Spleen (tissue), 13 donors: ENCODE results near the gene AKR7A3. TPM values are rescaled to one million over a fixed set of nuclear protein-coding genes. Genes with fewer than 3 reads are reported as not detected.
A peak's percentile ranks its signal among the peaks of the same experiment; 100 is the strongest.
"Not testable (repeated sequence)": the region's sequence is repeated elsewhere in the genome, so short reads cannot be mapped to it uniquely, and the experiment has no call there.

ENCODE experiments used
- DNase-seq: peaks from one replicate; pipeline ENCODE4 v3.0.0-alpha.2; 2020
- H3K27ac ChIP-seq, 8 donors: fragments of 200-600 bp; sonication (generic) in 7 of 8; 1 replicate in 4 of 8; 2 replicates in 4 of 8; pipeline versions ENCODE4 v1.5.0 to v1.8.0; 2016 to 2021; ENCODE audit warnings: inconsistent platforms in 4 of 8, mild to moderate bottlenecking in 4 of 8, moderate library complexity in 1 of 8
- H3K27me3 ChIP-seq, 7 donors: fragments of 200-600 bp; sonication (generic) in 6 of 7; replicated peaks in 1 of 7; 1 replicate in 4 of 7; 2 replicates in 3 of 7; pipeline versions ENCODE4 v1.5.0 to v1.8.0; 2016 to 2021; ENCODE audit warnings: inconsistent platforms in 3 of 7, mild to moderate bottlenecking in 1 of 7
- H3K36me3 ChIP-seq, 6 donors: fragments of 200-600 bp; sonication (generic) in 5 of 6; 1 replicate in 4 of 6; 2 replicates in 2 of 6; pipeline versions ENCODE4 v1.5.0 to v1.8.0; 2016 to 2021; ENCODE audit warnings: inconsistent platforms in 2 of 6
- H3K4me1 ChIP-seq, 6 donors: fragments of 200-600 bp; sonication (generic) in 5 of 6; 1 replicate in 3 of 6; 2 replicates in 3 of 6; pipeline versions ENCODE4 v1.5.0 to v1.8.0; 2016 to 2021; ENCODE audit warnings: inconsistent platforms in 3 of 6
- H3K4me3 ChIP-seq, 8 donors: fragments of 200-600 bp; sonication (generic) in 7 of 8; 1 replicate in 4 of 8; 2 replicates in 4 of 8; pipeline versions ENCODE4 v1.5.0 to v1.8.0; 2016 to 2021; ENCODE audit warnings: inconsistent platforms in 4 of 8, mild to moderate bottlenecking in 4 of 8, moderate library complexity in 2 of 8
- H3K9me3 ChIP-seq, 8 donors: fragments of 200-600 bp; sonication (generic) in 7 of 8; 1 replicate in 4 of 8; 2 replicates in 4 of 8; pipeline versions ENCODE4 v1.5.0 to v1.8.0; 2016 to 2021; ENCODE audit warnings: inconsistent platforms in 4 of 8
- POLR2A ChIP-seq, 3 donors: fragments of 450-650 bp; IDR thresholded peaks; one replicate each; pipeline ENCODE4 v1.5.1; 2017; ENCODE audit warnings: antibody characterized with exemption in 3 of 3, mild to moderate bottlenecking in 1 of 3
- POLR2AphosphoS5 ChIP-seq, 3 donors: sonication (generic); formaldehyde crosslinking; IDR thresholded peaks; one replicate each; pipeline ENCODE4 v1.5.1; 2017; ENCODE audit warnings: antibody characterized with exemption in 3 of 3
- WGBS, 5 donors: extraction: QIAGEN DNeasy Blood & Tissue Kit in 3 of 5; methylation state at CpG; one replicate each; pipeline versions ENCODE4 v1.1.5 to v1.1.7; 2013 to 2018; 5-methylcytosine and 5-hydroxymethylcytosine counted together
- intact Hi-C: fragments of 100-400 bp; cut with DNase I; formaldehyde crosslinking; loops from one replicate; pipeline ENCODE4 v1.15.0; 2023; ENCODE audit warnings: low total_unique reads
- long read RNA-seq, 2 donors: transcript quantifications; one replicate each; lab custom pipeline, GENCODE V29; 2026
- polyA plus RNA-seq, 3 donors: library from polyadenylated mRNA; stranded (reverse); fragments of 200-250 nt; gene quantifications; one replicate each; pipeline ENCODE4 v1.2.1, GENCODE V29; 2013
- total RNA-seq, 7 donors: library from RNA; depleted of rRNA in 3 of 7; stranded (reverse); fragments of >200 nt in 3 of 7; fragmentation: NEBNext Ultra II Directional in 4 of 7; extraction: Animal tissue kit (Norgen Biotek cat#: 25700) in 4 of 7; gene quantifications; one replicate each; pipeline versions ENCODE4 v1.1.0 to v1.2.1, GENCODE V29; 2016 to 2021
- TF ChIP-seq, protein P1 (sequence below), 11 experiments: fragments of 200-600 bp in 7 of 11; fragments of 450-650 bp in 4 of 11; sonication (generic) in 4 of 11; IDR thresholded peaks in 8 of 11; conservative IDR thresholded peaks in 3 of 11; 1 replicate in 7 of 11; 2 replicates in 4 of 11; pipeline versions ENCODE4 v1.4.0 to v1.8.0; 2016 to 2021; ENCODE audit warnings: antibody characterized with exemption in 11 of 11, inconsistent platforms in 4 of 11, mild to moderate bottlenecking in 1 of 11
- donor health status: healthy with polysubstance abuse.
- donor health status: DM: no; HTN: no; CAD: no; lungs with moderate emphysema.
- donor health status: DM: no; HTN: no; CAD: no.
- donor health status: Bipolar disorder and iron deficiency.
- donor health status: healthy.
- donor health status: DM: no; HTN: no; CAD: no.
- donor health status: DM: yes; HTN: yes; CAD: no.

AKR7A3 gene
- total RNA-seq (1 to 10 TPM in 4 of 7 donors, under 1 TPM in 3; 0.60 to 2.2 (median 1.4) TPM), polyA plus RNA-seq (1 to 10 TPM in 2 of 3 donors, under 1 TPM in 1; 0.55 to 1.8 (median 1.0) TPM)
- long read RNA-seq, donor 1, result 0 reads
- long read RNA-seq, donor 2, transcript AKR7A3-201 (7 exons, 1,710 nt), result major isoform, 15 of 15 reads
- long read RNA-seq, donor 2, partial matches to known transcripts, result 0 of 15 reads
- long read RNA-seq, donor 2, other reads (novel, unspliced or antisense), result 0 of 15 reads

DNA sequence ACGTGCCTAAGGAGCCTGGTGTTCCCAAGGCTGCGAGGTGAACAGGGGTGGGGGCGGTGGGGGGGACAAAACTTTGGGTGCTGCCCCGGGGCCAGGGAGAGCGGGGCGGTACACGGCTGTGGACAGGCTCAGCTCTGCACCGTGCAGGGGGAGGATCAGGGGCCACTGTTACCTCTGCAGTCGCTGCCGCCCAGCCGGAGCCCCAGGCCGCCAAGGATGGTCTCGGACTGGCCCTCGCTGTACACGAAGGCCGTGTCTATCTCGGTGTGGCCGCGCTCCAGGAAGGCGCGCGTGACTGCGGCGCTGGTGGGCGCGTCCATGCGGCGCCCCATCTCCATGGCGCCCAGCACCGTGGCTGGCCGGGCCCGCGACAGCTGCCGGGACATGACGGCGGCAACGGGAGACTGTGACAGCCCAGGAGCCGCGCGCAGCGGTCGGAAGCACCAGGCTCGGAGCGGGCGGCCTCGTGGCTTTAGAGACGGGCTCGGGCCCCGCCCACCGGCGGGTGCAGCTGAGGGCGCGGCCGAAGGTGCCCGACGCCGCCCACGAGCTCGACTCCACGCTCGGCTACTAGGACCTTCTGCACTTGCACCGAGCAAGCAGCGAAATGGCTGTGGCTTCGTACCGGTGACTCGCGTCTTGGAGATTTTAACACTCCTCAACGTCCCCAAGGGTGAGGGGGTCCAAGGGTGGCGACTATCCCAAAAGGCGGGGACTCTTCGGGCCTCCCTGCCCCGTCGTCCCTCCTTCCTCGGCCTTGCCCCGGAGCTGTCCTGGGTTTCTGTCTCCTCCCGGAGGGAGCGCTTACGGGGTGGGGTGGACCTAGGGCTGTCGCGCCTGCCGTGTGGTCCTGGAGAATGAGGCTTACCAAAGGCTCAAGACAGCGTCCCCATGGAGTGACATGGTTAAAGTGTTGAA lies at the start of gene AKR7A3:
AKR7A3 (minus strand) TSS at position 447 of the 918 bp plus-strand sequence; CDS start at position 386, 61 bp downstream.
- peak in 1 of 3 donors; percentile 54 for TF ChIP-seq POLR2AphosphoS5 (IDR thresholded peaks at IDR 0.05)
- peaks cover 0 to 13% (median 0%) of the 10 kb centered on the region in 6 donors for H3K36me3 ChIP-seq
- 15 to 43% (median 28%) methylated on average over 24 to 75 of the region's 82 CpGs for WGBS, 5 donors
- H3K4me1 ChIP-seq, result peaks cover 0 to 15% (median 4%) of the 10 kb centered on the region in 6 donors
- peaks cover 0 to 16% (median 0%) of the 10 kb centered on the region in 7 donors for H3K27me3 ChIP-seq
- peaks cover 0 to 16% (median 8%) of the 10 kb centered on the region in 8 donors for H3K9me3 ChIP-seq
- H3K4me3 ChIP-seq, result peak within 1 kb of the TSS; percentile 25 to 64 (median 36)
- intact Hi-C loops, H3K27ac ChIP-seq: not testable (repeated sequence)
- DNase-seq, result peak; percentile 87

DNA sequence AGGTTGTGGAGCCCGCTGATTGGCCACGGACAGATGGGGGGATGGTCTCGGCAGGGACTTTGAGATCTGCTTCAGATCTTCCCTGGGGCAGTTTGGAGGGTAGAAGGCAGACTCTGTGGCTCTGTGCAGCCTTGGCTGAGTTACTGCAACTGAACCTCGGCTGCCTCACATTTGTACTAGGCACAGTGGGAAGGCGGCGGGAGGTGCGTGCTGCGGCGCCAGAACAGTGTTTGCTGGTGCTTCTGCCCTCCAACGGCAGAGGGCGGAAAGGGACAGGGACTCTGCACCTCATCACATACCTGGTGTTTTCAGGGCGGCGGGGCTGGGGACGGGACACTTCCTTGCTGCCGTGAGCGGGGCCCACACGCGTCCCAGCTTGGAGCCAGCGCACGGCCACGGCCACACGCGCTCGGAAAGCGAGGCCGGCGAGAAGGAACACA lies 49.8 kb upstream of the AKR7A3 start:
- H3K27me3 ChIP-seq, result no peaks in the 10 kb centered on the region
- intact Hi-C loops, result no loop called here
- no peak overlapping the region for H3K27ac ChIP-seq
- H3K4me3 ChIP-seq, result no peak overlapping the region
- WGBS, 5 donors, result 90 to 95% (median 92%) methylated on average over 26 to 27 of the region's 27 CpGs
- TF ChIP-seq POLR2AphosphoS5 (IDR thresholded peaks at IDR 0.05), result peak in 1 of 3 donors; percentile 48
- TF ChIP-seq, protein P1, sequence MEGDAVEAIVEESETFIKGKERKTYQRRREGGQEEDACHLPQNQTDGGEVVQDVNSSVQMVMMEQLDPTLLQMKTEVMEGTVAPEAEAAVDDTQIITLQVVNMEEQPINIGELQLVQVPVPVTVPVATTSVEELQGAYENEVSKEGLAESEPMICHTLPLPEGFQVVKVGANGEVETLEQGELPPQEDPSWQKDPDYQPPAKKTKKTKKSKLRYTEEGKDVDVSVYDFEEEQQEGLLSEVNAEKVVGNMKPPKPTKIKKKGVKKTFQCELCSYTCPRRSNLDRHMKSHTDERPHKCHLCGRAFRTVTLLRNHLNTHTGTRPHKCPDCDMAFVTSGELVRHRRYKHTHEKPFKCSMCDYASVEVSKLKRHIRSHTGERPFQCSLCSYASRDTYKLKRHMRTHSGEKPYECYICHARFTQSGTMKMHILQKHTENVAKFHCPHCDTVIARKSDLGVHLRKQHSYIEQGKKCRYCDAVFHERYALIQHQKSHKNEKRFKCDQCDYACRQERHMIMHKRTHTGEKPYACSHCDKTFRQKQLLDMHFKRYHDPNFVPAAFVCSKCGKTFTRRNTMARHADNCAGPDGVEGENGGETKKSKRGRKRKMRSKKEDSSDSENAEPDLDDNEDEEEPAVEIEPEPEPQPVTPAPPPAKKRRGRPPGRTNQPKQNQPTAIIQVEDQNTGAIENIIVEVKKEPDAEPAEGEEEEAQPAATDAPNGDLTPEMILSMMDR (IDR thresholded peaks at IDR 0.05 in 8 of 11, conservative IDR thresholded peaks at IDR 0.05 in 3 of 11), result no peak
- no peaks in the 10 kb centered on the region for H3K9me3 ChIP-seq
- H3K36me3 ChIP-seq, result peaks cover 4 to 71% (median 52%) of the 10 kb centered on the region in 6 donors
- no peak for DNase-seq
- peaks cover 0 to 16% (median 6%) of the 10 kb centered on the region in 6 donors for H3K4me1 ChIP-seq

DNA sequence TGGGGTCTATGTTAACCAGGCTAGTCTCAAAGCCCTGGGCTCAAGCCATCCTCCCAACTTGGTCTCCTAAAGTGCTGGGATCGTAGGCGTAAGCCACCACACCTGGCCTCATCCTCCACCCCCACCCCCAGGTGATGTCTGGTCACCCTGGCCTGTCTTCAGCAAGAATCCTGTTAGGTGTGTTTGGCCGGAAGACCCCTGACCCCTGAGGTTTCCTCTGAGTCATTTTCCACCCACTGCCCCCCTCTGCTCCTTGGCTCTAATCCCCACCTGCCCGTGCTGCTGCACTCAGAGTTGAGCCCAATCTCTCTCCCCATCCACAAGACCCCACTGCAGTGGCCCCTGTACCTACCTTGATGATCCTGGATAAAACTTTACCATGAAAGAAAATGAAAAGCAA lies 48.7 kb upstream of the AKR7A3 start:
- H3K9me3 ChIP-seq, result no peaks in the 10 kb centered on the region
- peaks cover 4 to 71% (median 42%) of the 10 kb centered on the region in 6 donors for H3K36me3 ChIP-seq
- no peak overlapping the region for H3K27ac ChIP-seq
- H3K27me3 ChIP-seq, result no peaks in the 10 kb centered on the region
- H3K4me3 ChIP-seq, result no peak overlapping the region
- DNase-seq, result no peak
- intact Hi-C loops, result no loop called here
- 72 to 98% (median 91%) methylated on average over 4 of the region's 4 CpGs for WGBS, 5 donors
- peaks cover 0 to 16% (median 6%) of the 10 kb centered on the region in 6 donors for H3K4me1 ChIP-seq
- TF ChIP-seq, protein P1 (IDR thresholded peaks at IDR 0.05 in 8 of 11, conservative IDR thresholded peaks at IDR 0.05 in 3 of 11), result no peak
- TF ChIP-seq POLR2A (IDR thresholded peaks at IDR 0.05), result no peak
- TF ChIP-seq POLR2AphosphoS5 (IDR thresholded peaks at IDR 0.05), result no peak

DNA sequence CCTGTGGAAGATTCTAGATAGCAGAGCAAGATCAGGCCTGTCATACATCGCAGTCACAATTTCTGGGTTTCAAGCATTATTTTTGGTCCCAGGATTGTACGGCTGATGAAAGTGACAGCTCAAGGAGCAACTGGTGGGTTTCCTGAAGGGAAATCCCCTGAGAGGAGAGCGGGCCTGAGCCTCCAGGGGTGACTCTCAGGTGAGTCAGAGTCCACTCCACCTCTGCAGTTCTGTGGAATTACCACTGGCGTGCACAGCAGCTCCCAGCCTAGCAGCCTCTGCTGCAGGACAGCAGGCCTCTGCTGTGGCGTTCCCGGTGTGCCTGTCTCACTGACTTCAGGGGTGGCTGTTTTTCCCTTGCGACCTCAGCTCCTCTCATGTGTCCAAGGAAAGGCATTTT lies 48.0 kb upstream of the AKR7A3 start:
- H3K4me3 ChIP-seq, result no peak overlapping the region
- DNase-seq, result no peak
- H3K4me1 ChIP-seq, result peaks cover 0 to 9% (median 3%) of the 10 kb centered on the region in 6 donors
- H3K27ac ChIP-seq, result no peak overlapping the region
- H3K36me3 ChIP-seq, result peaks cover 4 to 71% (median 37%) of the 10 kb centered on the region in 6 donors
- intact Hi-C loops, result no loop called here
- no peaks in the 10 kb centered on the region for H3K9me3 ChIP-seq
- no peaks in the 10 kb centered on the region for H3K27me3 ChIP-seq
- WGBS, 5 donors, result 78 to 87% (median 84%) methylated on average over 6 to 7 of the region's 7 CpGs
- peak in 1 of 3 donors; percentile 20 for TF ChIP-seq POLR2AphosphoS5 (IDR thresholded peaks at IDR 0.05)
- TF ChIP-seq, protein P1 (IDR thresholded peaks at IDR 0.05 in 8 of 11, conservative IDR thresholded peaks at IDR 0.05 in 3 of 11), result no peak
